Activated naive CD4-positive, alpha-beta T cell (primary cell): Measurements from ENCODE around the gene SEPTIN3.

Experiments
- DNase-seq, 4 experiments: peaks; one replicate each; lab custom pipeline; 2025; lab: John Stamatoyannopoulos, UW

Gene SEPTIN3

DNA sequence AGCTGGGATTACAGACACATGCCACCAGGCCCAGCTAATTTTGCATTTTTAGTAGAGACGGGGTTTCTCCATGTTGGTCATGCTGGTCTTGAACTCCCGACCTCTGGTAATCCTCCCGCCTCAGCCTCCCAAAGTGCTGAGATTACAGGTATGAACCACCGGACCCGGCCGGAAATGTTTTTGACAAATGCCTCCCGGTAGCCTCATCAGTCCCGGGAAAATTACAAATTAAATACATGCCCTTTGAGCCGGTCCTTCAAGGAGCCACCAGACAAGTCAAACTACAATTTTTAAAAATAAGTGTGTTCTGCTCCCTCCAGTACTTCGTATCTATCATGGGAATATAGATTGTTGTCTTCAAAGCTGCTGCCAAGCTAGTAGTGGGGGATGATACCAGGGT, 46.9 kb downstream of the SEPTIN3 start:
- no peak for DNase-seq

DNA sequence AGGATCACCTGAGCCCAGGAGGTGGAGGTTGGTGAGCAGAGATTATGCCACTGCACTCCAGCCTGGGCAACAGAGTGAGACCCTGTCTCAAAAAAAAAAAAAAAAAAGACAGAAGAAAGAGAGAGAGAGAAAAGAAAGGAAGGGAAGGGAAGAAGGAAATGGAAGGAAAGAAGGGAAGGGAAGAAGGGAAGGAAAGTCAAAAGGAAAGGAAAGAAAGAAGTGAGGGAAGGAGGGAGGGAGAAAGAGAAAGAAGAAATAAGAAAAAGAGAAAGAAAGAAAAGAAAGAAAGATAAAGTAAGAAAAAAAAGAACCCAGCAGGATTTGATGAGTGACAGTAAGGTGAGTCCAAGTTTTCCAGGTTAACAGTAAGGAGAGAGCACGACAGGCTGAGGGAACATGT, 49.0 kb downstream of the SEPTIN3 start:
- DNase-seq: no peak
